ENCODE measurements around the gene C1QL2.

DNA sequence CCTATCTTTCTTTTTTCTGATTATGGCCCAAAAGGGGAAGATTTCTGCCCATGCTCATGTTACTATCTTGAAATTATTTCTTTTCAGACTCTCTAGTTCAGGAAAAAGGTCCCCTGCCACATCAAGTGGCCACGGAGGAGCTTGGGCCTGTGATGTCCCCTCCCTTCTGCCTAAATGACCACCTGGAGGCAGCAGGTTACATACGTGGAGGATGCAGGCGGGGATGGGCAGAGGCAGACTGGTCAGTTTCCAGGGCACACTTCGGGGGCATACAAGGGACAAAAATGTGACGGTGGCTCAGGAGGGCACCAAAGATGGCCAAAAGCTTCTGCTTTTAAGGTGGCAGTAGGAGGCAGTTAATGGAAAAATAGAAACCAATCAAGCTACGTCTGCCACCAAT lies 34.3 kb upstream of the C1QL2 start:
- TF ChIP-seq POLR2A (IDR thresholded peaks at IDR 0.05) = no peak
- TF ChIP-seq, protein P1, sequence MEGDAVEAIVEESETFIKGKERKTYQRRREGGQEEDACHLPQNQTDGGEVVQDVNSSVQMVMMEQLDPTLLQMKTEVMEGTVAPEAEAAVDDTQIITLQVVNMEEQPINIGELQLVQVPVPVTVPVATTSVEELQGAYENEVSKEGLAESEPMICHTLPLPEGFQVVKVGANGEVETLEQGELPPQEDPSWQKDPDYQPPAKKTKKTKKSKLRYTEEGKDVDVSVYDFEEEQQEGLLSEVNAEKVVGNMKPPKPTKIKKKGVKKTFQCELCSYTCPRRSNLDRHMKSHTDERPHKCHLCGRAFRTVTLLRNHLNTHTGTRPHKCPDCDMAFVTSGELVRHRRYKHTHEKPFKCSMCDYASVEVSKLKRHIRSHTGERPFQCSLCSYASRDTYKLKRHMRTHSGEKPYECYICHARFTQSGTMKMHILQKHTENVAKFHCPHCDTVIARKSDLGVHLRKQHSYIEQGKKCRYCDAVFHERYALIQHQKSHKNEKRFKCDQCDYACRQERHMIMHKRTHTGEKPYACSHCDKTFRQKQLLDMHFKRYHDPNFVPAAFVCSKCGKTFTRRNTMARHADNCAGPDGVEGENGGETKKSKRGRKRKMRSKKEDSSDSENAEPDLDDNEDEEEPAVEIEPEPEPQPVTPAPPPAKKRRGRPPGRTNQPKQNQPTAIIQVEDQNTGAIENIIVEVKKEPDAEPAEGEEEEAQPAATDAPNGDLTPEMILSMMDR (IDR thresholded peaks at IDR 0.05) = no peak
